SK-N-SH treated with all-trans-retinoic acid at 6 μM for 48 hours (cell line): ENCODE measurements around the gene PHLDA2.

ENCODE experiments used
- ATAC-seq: fragments of 200-7000 bp; cut with Tn5 transposase; 3 replicates; pipeline ENCODE4 v1.9.1; 2020; ENCODE audit warnings: mild to moderate bottlenecking, moderate library complexity
- ARNTL ChIP-seq: fragments of 450-650 bp; formaldehyde crosslinking; IDR thresholded peaks from 2 replicates; pipeline ENCODE4 v1.5.0; 2020; ENCODE audit warnings: low read depth, mild to moderate bottlenecking, moderate library complexity, borderline replicate concordance
- BACH2 ChIP-seq: fragments of 250-450 bp; sonication (Bioruptor Pico); IDR thresholded peaks from 2 replicates; pipeline ENCODE4 v1.9.0; 2021; ENCODE audit warnings: mild to moderate bottlenecking, borderline replicate concordance
- CREB5 ChIP-seq: fragments of 250-450 bp; sonication (Bioruptor Pico); IDR thresholded peaks from 2 replicates; pipeline ENCODE4 v1.5.1; 2020; ENCODE audit warnings: low read depth, mild to moderate bottlenecking, moderate library complexity
- CSDC2 ChIP-seq: fragments of 250-450 bp; sonication (Bioruptor Pico); IDR thresholded peaks from 2 replicates; pipeline ENCODE4 v1.5.0; 2020; ENCODE audit warnings: mild to moderate bottlenecking, moderate library complexity
- CSRNP3 ChIP-seq: fragments of 250-450 bp; sonication (Bioruptor Pico); IDR thresholded peaks from 2 replicates; pipeline ENCODE4 v1.5.1; 2021; ENCODE audit warnings: mild to moderate bottlenecking, moderate library complexity
- ESRRG ChIP-seq: fragments of 250-450 bp; sonication (Bioruptor Pico); IDR thresholded peaks from 2 replicates; pipeline ENCODE4 v1.6.1; 2021; ENCODE audit warnings: mild to moderate bottlenecking
- GLIS3 ChIP-seq: fragments of 250-450 bp; sonication (Bioruptor Pico); IDR thresholded peaks from 2 replicates; pipeline ENCODE4 v1.5.0; 2020; ENCODE audit warnings: mild to moderate bottlenecking, moderate library complexity
- OSR1 ChIP-seq: fragments of 250-450 bp; sonication (Bioruptor Pico); IDR thresholded peaks from 2 replicates; pipeline ENCODE4 v1.8.0; 2022; ENCODE audit warnings: moderate library complexity, mild to moderate bottlenecking, inconsistent platforms
- PATZ1 ChIP-seq: fragments of 250-450 bp; sonication (Bioruptor Pico); IDR thresholded peaks from 2 replicates; pipeline ENCODE4 v1.8.0; 2020; ENCODE audit warnings: mild to moderate bottlenecking, moderate library complexity, borderline replicate concordance
- POU6F1 ChIP-seq: fragments of 250-450 bp; sonication (Bioruptor Pico); IDR thresholded peaks from 2 replicates; pipeline ENCODE4 v1.8.0; 2021; ENCODE audit warnings: low read depth, mild to moderate bottlenecking, moderate library complexity, borderline replicate concordance
- PPARA ChIP-seq: fragments of 250-450 bp; sonication (Bioruptor Pico); IDR thresholded peaks from 2 replicates; pipeline ENCODE4 v1.5.0; 2020; ENCODE audit warnings: mild to moderate bottlenecking, borderline replicate concordance
- SNAI2 ChIP-seq: fragments of 250-450 bp; sonication (Bioruptor Pico); IDR thresholded peaks from 2 replicates; pipeline ENCODE4 v1.5.0; 2020; ENCODE audit warnings: mild to moderate bottlenecking, moderate library complexity
- TCF4 ChIP-seq: fragments of 250-450 bp; sonication (Bioruptor Pico); IDR thresholded peaks from 2 replicates; pipeline ENCODE4 v1.8.0; 2021; ENCODE audit warnings: mild to moderate bottlenecking, moderate library complexity, borderline replicate concordance
- TOX ChIP-seq: fragments of 250-450 bp; sonication (Bioruptor Pico); IDR thresholded peaks from 2 replicates; pipeline ENCODE4 v1.8.0; 2021; ENCODE audit warnings: mild to moderate bottlenecking, moderate library complexity, borderline replicate concordance
- ZC3H10 ChIP-seq: fragments of 250-450 bp; sonication (Bioruptor Pico); IDR thresholded peaks from 2 replicates; pipeline ENCODE4 v1.5.1; 2021; ENCODE audit warnings: mild to moderate bottlenecking, moderate library complexity
- ZFP30 ChIP-seq: fragments of 450-650 bp; formaldehyde crosslinking; IDR thresholded peaks from 2 replicates; pipeline ENCODE4 v1.5.0; 2022; ENCODE audit warnings: mild to moderate bottlenecking, moderate library complexity
- ZNF565 ChIP-seq: fragments of 450-650 bp; formaldehyde crosslinking; conservative IDR thresholded peaks from 2 replicates; pipeline ENCODE4 v1.5.0; 2020; ENCODE audit warnings: low read depth, mild to moderate bottlenecking, moderate library complexity
- ZNF70 ChIP-seq: fragments of 450-650 bp; formaldehyde crosslinking; IDR thresholded peaks from 2 replicates; pipeline ENCODE4 v1.5.0; 2020; ENCODE audit warnings: mild to moderate bottlenecking, moderate library complexity
- ZNF8 ChIP-seq: fragments of 450-650 bp; formaldehyde crosslinking; IDR thresholded peaks from 2 replicates; pipeline ENCODE4 v1.5.0; 2020; ENCODE audit warnings: mild to moderate bottlenecking, moderate library complexity

Gene PHLDA2

GRCh38 chr11:2885678-2886081 is 43.5 kb downstream of the PHLDA2 start, which contains the start of gene CDKN1C:
CDKN1C (minus strand) TSS chr11:2885775; CDS start chr11:2885456, 319 bp downstream.
- peak; percentile 75 for ATAC-seq
- TF ChIP-seq PATZ1 (CRISPR knock-in tag) (no peak), GLIS3 (CRISPR knock-in tag) (no peak), BACH2 (no peak), CSDC2 (CRISPR knock-in tag) (no peak), SNAI2 (no peak), ZC3H10 (CRISPR knock-in tag) (no peak), ARNTL (CRISPR knock-in tag) (no peak), ZFP30 (CRISPR knock-in tag) (no peak), POU6F1 (CRISPR knock-in tag) (no peak), ZNF565 (CRISPR knock-in tag) (no peak), TCF4 (CRISPR knock-in tag) (no peak), CREB5 (CRISPR knock-in tag) (no peak), OSR1 (CRISPR knock-in tag) (no peak), PPARA (CRISPR knock-in tag) (no peak), CSRNP3 (CRISPR knock-in tag) (no peak), ZNF70 (CRISPR knock-in tag) (no peak), ESRRG (CRISPR knock-in tag) (no peak)

GRCh38 chr11:2885017-2885677 is 44.1 kb downstream of the PHLDA2 start:
- ATAC-seq = peak; percentile 24

More at GRCh38 chr11:2885017-2885677, 44.1 kb downstream of the PHLDA2 start:
- no peak for TF ChIP-seq POU6F1 (CRISPR knock-in tag)
- TF ChIP-seq ZC3H10 (CRISPR knock-in tag) = no peak
- no peak for TF ChIP-seq ZFP30 (CRISPR knock-in tag)
- no peak for TF ChIP-seq ZNF8 (CRISPR knock-in tag)
- no peak for TF ChIP-seq TOX
- TF ChIP-seq PPARA (CRISPR knock-in tag) = no peak
- TF ChIP-seq ZNF565 (CRISPR knock-in tag) = no peak
- no peak for TF ChIP-seq CREB5 (CRISPR knock-in tag)
